ENCODE results near the gene MRRF.

The MRRF gene

DNA sequence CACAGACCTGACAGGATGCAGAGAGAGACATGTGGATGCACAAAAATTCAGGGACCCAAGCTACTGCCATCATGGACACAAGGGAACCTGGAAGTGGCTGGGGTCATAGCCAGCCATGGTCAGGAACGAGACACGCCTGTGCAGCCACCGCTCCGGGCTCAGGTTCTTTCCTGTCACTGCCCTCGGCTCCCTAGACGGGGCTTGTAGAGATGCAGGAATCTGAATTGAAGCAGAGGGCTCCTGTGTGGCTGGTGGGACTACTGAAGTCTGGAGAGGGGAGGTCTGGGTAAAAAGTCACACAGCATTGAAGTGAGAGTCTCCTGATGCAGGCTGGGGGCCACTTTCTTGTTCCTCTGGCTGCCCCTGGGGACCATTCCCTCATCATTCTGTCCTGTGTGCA, 73.9 kb downstream of the MRRF start:
- Histone ChIP-seq H3K27ac (ENCODE audit: low read depth, low read length) (no peak overlapping the region), H3K36me3 (ENCODE audit: control insufficient read depth in 1 of 2, insufficient read depth in 2 of 2, low read length in 2 of 2) (no peaks in the 10 kb centered on the region), H3K27me3 (ENCODE audit: control insufficient read depth in 1 of 2, insufficient read depth in 2 of 2, low read length in 2 of 2) (peaks cover 7 to 9% of the 10 kb centered on the region in 2 donors), H3K4me1 (ENCODE audit: control insufficient read depth in 1 of 2, insufficient read depth in 2 of 2, low read length in 2 of 2) (no peaks in the 10 kb centered on the region), H3K4me3 (ENCODE audit: low read depth in 1 of 2, low read length in 2 of 2) (no peak overlapping the region), H3K9me3 (ENCODE audit: control insufficient read depth in 1 of 2, low read length in 2 of 2) (no peaks in the 10 kb centered on the region), H3K9ac (ENCODE audit: low read depth in 1 of 2, low read length in 2 of 2) (no peak overlapping the region)

DNA sequence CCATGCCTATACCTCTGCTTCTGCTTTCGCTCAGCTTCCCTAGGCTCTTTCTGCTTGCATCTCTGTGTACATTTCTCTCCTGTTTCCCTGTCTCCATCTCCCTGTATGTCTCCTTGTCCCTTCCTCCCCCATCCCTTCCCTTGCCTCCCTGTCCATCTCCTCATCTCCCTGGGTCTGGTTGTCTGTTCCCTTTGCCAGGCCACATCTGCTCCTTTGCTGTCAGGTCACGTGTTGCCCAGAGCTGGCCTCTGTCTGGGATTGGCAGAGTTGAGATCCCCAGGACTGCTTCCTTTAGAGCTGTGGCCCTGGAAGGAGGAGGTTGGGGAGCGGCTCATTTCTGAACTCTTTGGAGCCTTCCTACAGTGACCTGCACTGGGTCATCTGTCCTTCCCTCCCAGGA, 74.3 kb downstream of the MRRF start:
- Histone ChIP-seq H3K9ac (ENCODE audit: low read depth in 1 of 2, low read length in 2 of 2) (no peak overlapping the region), H3K27ac (ENCODE audit: low read depth, low read length) (no peak overlapping the region), H3K4me3 (ENCODE audit: low read depth in 1 of 2, low read length in 2 of 2) (no peak overlapping the region)

DNA sequence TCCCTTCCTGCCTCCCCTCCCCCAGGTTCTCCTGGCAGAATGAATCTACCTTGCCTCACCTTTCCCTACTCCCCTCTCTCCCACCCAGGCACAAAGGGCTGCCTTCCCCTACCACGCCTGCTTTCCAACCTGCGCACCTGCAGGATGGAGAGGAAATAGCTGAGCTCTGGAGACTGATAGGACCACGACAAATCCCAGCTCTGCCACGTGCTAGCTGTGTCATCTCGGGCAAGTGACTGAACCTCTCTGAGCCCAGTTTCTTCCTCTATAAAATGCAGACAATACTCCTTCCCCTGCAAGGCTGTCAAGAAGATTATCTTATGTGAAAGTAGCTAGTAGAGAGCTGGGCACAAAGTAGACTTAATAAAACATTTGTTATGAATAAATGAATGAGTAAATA, 74.9 kb downstream of the MRRF start:
- no peaks in the 10 kb centered on the region for H3K4me1 ChIP-seq (ENCODE audit: control insufficient read depth in 1 of 2, insufficient read depth in 2 of 2, low read length in 2 of 2)
- no peaks in the 10 kb centered on the region for H3K9me3 ChIP-seq (ENCODE audit: control insufficient read depth in 1 of 2, low read length in 2 of 2)
- H3K4me3 ChIP-seq (ENCODE audit: low read depth in 1 of 2, low read length in 2 of 2) = no peak overlapping the region
- H3K27ac ChIP-seq (ENCODE audit: low read depth, low read length) = no peak overlapping the region
- peaks cover 7 to 9% of the 10 kb centered on the region in 2 donors for H3K27me3 ChIP-seq (ENCODE audit: control insufficient read depth in 1 of 2, insufficient read depth in 2 of 2, low read length in 2 of 2)
- no peaks in the 10 kb centered on the region for H3K36me3 ChIP-seq (ENCODE audit: control insufficient read depth in 1 of 2, insufficient read depth in 2 of 2, low read length in 2 of 2)
- H3K9ac ChIP-seq (ENCODE audit: low read depth in 1 of 2, low read length in 2 of 2) = no peak overlapping the region

More for the DNA sequence above, 74.3 kb downstream of the MRRF start:
- Histone ChIP-seq H3K9me3 (ENCODE audit: control insufficient read depth in 1 of 2, low read length in 2 of 2) (no peaks in the 10 kb centered on the region), H3K4me1 (ENCODE audit: control insufficient read depth in 1 of 2, insufficient read depth in 2 of 2, low read length in 2 of 2) (no peaks in the 10 kb centered on the region), H3K27me3 (ENCODE audit: control insufficient read depth in 1 of 2, insufficient read depth in 2 of 2, low read length in 2 of 2) (peaks cover 7 to 9% of the 10 kb centered on the region in 2 donors), H3K36me3 (ENCODE audit: control insufficient read depth in 1 of 2, insufficient read depth in 2 of 2, low read length in 2 of 2) (no peaks in the 10 kb centered on the region)

DNA sequence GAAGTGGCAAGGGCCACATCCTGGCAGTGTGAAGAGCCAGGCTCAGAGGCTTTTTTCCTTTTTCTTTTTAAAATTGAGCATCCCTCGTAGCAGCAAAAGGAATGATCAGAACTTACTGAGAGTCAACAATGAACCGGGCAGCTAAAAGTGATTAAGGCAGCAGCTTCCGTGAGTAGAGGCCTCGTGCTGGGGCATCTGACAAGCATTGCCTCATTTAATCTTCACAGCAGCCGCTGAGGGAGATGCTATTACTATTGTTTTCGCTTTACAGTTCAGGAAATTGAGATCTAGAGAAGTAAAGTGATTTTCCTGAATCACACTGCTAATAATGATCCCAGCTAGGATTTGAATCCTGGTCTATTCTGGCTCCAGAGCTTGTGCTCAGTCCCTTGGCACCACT, 75.5 kb downstream of the MRRF start:
- no peaks in the 10 kb centered on the region for H3K4me1 ChIP-seq (ENCODE audit: control insufficient read depth in 1 of 2, insufficient read depth in 2 of 2, low read length in 2 of 2)
- peaks cover 7 to 9% of the 10 kb centered on the region in 2 donors for H3K27me3 ChIP-seq (ENCODE audit: control insufficient read depth in 1 of 2, insufficient read depth in 2 of 2, low read length in 2 of 2)
- no peak overlapping the region for H3K27ac ChIP-seq (ENCODE audit: low read depth, low read length)

DNA sequence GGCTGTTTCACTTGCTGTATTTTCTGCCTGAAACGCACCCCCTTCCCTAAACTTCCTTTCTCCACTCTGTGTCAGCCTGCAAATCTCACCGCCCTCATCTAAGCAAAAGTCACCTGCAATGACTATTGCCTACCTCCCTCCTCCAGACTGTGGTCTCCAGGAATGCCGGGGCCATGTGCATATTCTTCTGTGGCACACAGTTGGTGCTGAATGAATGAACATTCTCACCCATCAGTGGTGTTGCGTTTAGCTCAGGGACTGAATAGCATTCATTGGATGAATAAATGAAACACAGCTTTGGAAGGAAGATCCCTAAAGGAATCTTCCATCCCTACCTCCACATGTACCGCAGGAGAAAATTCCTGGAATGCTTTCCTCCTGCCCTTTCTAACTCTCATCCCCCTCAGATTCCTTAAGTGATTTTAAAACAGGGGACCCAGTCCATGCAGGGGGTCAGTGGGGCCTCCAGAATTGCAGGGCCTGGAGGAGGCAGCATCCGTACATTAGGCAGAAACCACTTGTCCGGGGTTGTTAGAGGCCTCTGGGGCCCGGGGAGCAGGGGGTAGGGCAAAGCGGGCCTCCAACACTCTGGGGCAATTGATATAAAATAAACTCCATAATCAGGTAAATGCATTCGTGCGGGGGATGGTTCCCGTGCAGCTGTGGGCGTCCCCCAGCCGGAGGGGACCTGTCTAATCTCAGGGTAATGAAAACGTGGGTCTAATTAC, 77.8 kb downstream of the MRRF start:
- peaks cover 1 to 2% of the 10 kb centered on the region in 2 donors for H3K27me3 ChIP-seq (ENCODE audit: control insufficient read depth in 1 of 2, insufficient read depth in 2 of 2, low read length in 2 of 2)
- H3K4me3 ChIP-seq (ENCODE audit: low read depth in 1 of 2, low read length in 2 of 2) = no peak overlapping the region
- no peak overlapping the region for H3K9ac ChIP-seq (ENCODE audit: low read depth in 1 of 2, low read length in 2 of 2)
- peaks cover 1 to 8% of the 10 kb centered on the region in 2 donors for H3K4me1 ChIP-seq (ENCODE audit: control insufficient read depth in 1 of 2, insufficient read depth in 2 of 2, low read length in 2 of 2)
- H3K9me3 ChIP-seq (ENCODE audit: control insufficient read depth in 1 of 2, low read length in 2 of 2) = no peaks in the 10 kb centered on the region
- no peaks in the 10 kb centered on the region for H3K36me3 ChIP-seq (ENCODE audit: control insufficient read depth in 1 of 2, insufficient read depth in 2 of 2, low read length in 2 of 2)
- no peak overlapping the region for H3K27ac ChIP-seq (ENCODE audit: low read depth, low read length)

More for the DNA sequence above, 75.5 kb downstream of the MRRF start:
- Histone ChIP-seq H3K9ac (ENCODE audit: low read depth in 1 of 2, low read length in 2 of 2) (no peak overlapping the region), H3K4me3 (ENCODE audit: low read depth in 1 of 2, low read length in 2 of 2) (no peak overlapping the region), H3K9me3 (ENCODE audit: control insufficient read depth in 1 of 2, low read length in 2 of 2) (no peaks in the 10 kb centered on the region), H3K36me3 (ENCODE audit: control insufficient read depth in 1 of 2, insufficient read depth in 2 of 2, low read length in 2 of 2) (no peaks in the 10 kb centered on the region)

DNA sequence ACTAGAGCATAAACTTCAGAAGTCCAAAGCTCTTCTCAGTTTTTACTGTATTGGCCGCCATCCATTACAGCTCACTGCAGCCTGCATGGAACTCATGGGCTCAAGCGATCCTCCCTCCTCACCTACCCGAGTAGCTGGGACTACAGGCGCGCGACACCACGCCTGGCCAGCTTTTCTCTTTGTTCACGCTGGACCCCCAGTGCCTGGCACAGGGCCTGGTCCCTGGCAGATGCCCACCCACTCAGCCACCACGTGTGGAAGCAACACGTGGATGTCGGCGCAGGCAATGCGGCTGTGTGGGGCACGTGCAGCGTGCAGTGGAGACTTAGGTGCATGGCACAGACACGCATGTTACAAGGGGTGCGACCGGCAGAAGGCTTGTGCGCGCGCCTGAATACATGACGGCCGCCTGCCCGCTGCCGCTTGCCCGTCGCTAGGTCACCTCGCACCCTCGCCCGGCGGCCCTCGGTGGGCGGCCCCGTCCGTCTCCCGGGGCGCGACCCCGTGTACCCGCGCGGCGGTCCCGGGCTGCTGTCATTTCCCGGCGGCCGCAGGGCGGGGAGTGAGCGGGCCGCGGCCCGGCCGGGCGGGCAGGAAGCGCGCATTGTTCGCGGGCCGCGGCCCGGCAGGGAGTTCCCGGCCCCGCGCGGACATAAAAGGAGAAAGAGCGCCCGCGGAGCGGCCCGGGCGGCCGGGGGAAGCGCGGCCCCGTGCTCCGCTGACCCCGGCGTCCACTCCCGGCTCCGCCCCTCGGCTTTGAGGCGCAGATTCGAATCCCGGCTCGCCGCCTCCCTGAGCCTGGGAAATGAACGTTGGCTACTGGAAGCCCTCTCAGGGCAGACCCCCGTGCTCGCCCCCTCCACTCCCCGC, 82.0 kb downstream of the MRRF start:
- no peaks in the 10 kb centered on the region for H3K36me3 ChIP-seq (ENCODE audit: control insufficient read depth in 1 of 2, insufficient read depth in 2 of 2, low read length in 2 of 2)
- no peaks in the 10 kb centered on the region for H3K9me3 ChIP-seq (ENCODE audit: control insufficient read depth in 1 of 2, low read length in 2 of 2)
- H3K9ac ChIP-seq (ENCODE audit: low read depth in 1 of 2, low read length in 2 of 2) = peak overlapping the region; percentile 51 to 54
- no peak overlapping the region for H3K27ac ChIP-seq (ENCODE audit: low read depth, low read length)
- H3K27me3 ChIP-seq (ENCODE audit: control insufficient read depth in 1 of 2, insufficient read depth in 2 of 2, low read length in 2 of 2) = no peaks in the 10 kb centered on the region
- H3K4me3 ChIP-seq (ENCODE audit: low read depth in 1 of 2, low read length in 2 of 2) = peak overlapping the region; percentile 63 to 69
- peaks cover 15 to 22% of the 10 kb centered on the region in 2 donors for H3K4me1 ChIP-seq (ENCODE audit: control insufficient read depth in 1 of 2, insufficient read depth in 2 of 2, low read length in 2 of 2)

- Histone ChIP-seq H3K27ac (ENCODE audit: low read depth, low read length) (no peak overlapping the region), H3K27me3 (ENCODE audit: control insufficient read depth in 1 of 2, insufficient read depth in 2 of 2, low read length in 2 of 2) (no peaks in the 10 kb centered on the region), H3K9me3 (ENCODE audit: control insufficient read depth in 1 of 2, low read length in 2 of 2) (no peaks in the 10 kb centered on the region), H3K4me1 (ENCODE audit: control insufficient read depth in 1 of 2, insufficient read depth in 2 of 2, low read length in 2 of 2) (peaks cover 15 to 22% of the 10 kb centered on the region in 2 donors), H3K9ac (ENCODE audit: low read depth in 1 of 2, low read length in 2 of 2) (peak overlapping the region; percentile 10 to 51), H3K36me3 (ENCODE audit: control insufficient read depth in 1 of 2, insufficient read depth in 2 of 2, low read length in 2 of 2) (no peaks in the 10 kb centered on the region), H3K4me3 (ENCODE audit: low read depth in 1 of 2, low read length in 2 of 2) (peak overlapping the region; percentile 63 to 69)
Observed at GRCh38 chr9:122347348-122348287, 82.9 kb downstream of the MRRF start.

DNA sequence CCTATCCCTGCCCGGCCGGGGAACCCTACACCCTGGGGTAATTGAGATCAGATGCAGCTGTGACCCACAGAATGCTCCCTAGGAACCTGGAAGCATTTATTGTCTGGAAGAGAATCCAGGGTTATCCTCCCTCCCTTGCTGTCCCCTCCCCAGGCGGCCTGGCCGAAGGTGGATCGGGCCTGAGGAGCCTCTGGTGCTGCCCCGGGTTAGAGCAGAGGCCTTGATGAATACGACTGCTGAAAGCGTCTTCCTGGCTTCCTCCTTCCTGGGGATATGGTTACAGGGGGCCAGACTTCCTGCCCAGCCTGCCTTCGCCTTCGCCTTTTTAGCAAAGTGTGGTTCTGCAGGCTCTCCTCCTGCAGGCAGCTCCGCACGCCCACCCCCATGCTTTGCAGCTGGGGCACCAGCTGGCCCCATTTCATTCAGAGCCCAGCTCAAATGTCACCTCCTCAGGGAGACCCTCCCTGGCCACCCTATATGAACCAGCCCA, 83.7 kb downstream of the MRRF start:
- no peaks in the 10 kb centered on the region for H3K27me3 ChIP-seq (ENCODE audit: control insufficient read depth in 1 of 2, insufficient read depth in 2 of 2, low read length in 2 of 2)
- H3K4me1 ChIP-seq (ENCODE audit: control insufficient read depth in 1 of 2, insufficient read depth in 2 of 2, low read length in 2 of 2) = peaks cover 15 to 22% of the 10 kb centered on the region in 2 donors
- no peaks in the 10 kb centered on the region for H3K36me3 ChIP-seq (ENCODE audit: control insufficient read depth in 1 of 2, insufficient read depth in 2 of 2, low read length in 2 of 2)
- no peaks in the 10 kb centered on the region for H3K9me3 ChIP-seq (ENCODE audit: control insufficient read depth in 1 of 2, low read length in 2 of 2)
- no peak overlapping the region for H3K4me3 ChIP-seq (ENCODE audit: low read depth in 1 of 2, low read length in 2 of 2)
- no peak overlapping the region for H3K9ac ChIP-seq (ENCODE audit: low read depth in 1 of 2, low read length in 2 of 2)
- H3K27ac ChIP-seq (ENCODE audit: low read depth, low read length) = no peak overlapping the region

- Histone ChIP-seq H3K4me1 (ENCODE audit: control insufficient read depth in 1 of 2, insufficient read depth in 2 of 2, low read length in 2 of 2) (peaks cover 15 to 22% of the 10 kb centered on the region in 2 donors), H3K27me3 (ENCODE audit: control insufficient read depth in 1 of 2, insufficient read depth in 2 of 2, low read length in 2 of 2) (no peaks in the 10 kb centered on the region), H3K36me3 (ENCODE audit: control insufficient read depth in 1 of 2, insufficient read depth in 2 of 2, low read length in 2 of 2) (no peaks in the 10 kb centered on the region), H3K4me3 (ENCODE audit: low read depth in 1 of 2, low read length in 2 of 2) (no peak overlapping the region), H3K9me3 (ENCODE audit: control insufficient read depth in 1 of 2, low read length in 2 of 2) (no peaks in the 10 kb centered on the region), H3K27ac (ENCODE audit: low read depth, low read length) (no peak overlapping the region), H3K9ac (ENCODE audit: low read depth in 1 of 2, low read length in 2 of 2) (no peak overlapping the region)
Observed at GRCh38 chr9:122348791-122349190, 84.1 kb downstream of the MRRF start.
